GM12801 (cell line): ENCODE measurements around the gene NFE2L1.

ENCODE experiments used
- TF ChIP-seq, protein P1 (sequence below): IDR thresholded peaks from one replicate; pipeline ENCODE4 v1.5.1; 2011; ENCODE audit warnings: control low read depth; ENCODE audit not compliant: insufficient read length; ENCODE audit errors: extremely low read depth

NFE2L1 gene

GRCh38 chr17:48006936-48007709 is 41.0 kb upstream of the NFE2L1 start:
- TF ChIP-seq, protein P1, sequence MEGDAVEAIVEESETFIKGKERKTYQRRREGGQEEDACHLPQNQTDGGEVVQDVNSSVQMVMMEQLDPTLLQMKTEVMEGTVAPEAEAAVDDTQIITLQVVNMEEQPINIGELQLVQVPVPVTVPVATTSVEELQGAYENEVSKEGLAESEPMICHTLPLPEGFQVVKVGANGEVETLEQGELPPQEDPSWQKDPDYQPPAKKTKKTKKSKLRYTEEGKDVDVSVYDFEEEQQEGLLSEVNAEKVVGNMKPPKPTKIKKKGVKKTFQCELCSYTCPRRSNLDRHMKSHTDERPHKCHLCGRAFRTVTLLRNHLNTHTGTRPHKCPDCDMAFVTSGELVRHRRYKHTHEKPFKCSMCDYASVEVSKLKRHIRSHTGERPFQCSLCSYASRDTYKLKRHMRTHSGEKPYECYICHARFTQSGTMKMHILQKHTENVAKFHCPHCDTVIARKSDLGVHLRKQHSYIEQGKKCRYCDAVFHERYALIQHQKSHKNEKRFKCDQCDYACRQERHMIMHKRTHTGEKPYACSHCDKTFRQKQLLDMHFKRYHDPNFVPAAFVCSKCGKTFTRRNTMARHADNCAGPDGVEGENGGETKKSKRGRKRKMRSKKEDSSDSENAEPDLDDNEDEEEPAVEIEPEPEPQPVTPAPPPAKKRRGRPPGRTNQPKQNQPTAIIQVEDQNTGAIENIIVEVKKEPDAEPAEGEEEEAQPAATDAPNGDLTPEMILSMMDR, result no peak

DNA sequence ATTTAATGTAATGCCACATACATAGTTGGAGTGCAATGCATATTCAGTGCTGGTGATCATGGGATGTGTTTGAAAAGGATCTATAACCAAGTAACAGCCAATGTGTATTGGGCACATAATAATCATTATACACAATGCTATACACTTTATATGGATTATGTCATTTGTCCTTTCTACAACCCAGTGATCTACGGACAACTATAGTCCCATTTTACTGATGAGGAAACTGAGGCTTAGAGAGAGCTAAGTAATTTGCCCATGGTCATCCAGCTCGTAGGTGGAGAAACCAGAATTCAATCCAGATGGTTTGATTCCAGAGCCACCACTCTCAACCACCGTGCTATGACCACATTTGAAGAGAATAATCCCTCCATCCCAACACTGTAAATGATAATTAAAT is 38.0 kb upstream of the NFE2L1 start:
- TF ChIP-seq, protein P1, result no peak

DNA sequence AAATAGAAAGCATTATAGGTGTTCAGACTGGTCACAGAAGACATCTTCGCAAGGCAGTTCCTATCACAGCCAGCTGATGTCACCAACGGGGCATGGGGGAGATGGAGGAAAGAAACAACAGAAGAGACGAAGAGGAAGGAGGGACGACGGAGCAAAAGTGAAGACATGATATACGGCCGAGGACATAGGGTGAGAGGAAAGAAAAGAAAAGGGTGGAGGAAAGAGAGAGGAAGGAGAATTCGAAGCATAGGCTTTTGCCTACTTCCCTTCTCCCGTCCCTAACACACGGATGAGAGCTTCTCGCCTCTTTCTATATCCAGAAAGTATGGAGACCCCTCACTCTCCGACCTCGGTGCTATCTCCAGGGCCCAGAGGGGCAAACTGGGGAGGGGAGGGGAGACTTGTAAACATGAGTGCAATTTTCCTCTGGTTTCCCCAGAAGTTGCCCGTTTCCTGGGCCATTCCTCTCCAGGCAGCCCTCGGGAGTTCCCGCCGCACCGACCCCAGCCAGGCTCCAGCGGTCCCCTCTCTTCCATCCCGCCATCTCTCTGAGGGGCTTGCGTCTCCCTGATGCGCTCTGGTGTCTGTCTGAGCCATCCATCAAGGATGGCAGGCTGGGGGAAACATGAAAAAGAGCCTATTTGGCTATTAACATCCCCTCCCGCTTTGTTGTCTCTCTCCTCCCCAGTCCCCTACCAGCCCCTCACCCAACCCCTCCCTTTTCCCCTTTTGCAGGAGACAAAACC is 36.6 kb upstream of the NFE2L1 start:
- TF ChIP-seq, protein P1, result no peak

GRCh38 chr17:48012151-48012520 is 36.0 kb upstream of the NFE2L1 start:
- TF ChIP-seq, protein P1, result no peak

DNA sequence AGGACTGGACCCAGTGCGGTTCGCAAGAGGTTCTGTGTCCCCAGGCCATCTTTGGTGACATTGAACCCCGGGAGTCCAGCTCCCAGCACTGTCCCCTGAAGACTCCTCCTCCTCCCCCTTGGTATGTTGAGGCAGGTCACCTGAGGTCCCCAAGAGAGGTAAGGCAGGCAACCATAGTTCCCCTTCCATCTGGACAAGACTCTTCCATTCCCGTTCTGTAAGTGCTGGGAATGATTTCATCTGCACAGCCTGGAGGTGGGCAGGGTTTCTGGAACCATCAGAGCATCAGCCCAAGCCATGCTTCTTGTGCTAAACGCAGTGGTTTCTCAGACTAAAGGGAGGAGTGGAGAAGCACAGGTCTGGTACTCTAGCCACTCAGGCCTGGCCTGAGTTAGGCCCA is 35.5 kb upstream of the NFE2L1 start:
- TF ChIP-seq, protein P1, result no peak

GRCh38 chr17:48013876-48014594 is 34.1 kb upstream of the NFE2L1 start:
- TF ChIP-seq, protein P1, result no peak

DNA sequence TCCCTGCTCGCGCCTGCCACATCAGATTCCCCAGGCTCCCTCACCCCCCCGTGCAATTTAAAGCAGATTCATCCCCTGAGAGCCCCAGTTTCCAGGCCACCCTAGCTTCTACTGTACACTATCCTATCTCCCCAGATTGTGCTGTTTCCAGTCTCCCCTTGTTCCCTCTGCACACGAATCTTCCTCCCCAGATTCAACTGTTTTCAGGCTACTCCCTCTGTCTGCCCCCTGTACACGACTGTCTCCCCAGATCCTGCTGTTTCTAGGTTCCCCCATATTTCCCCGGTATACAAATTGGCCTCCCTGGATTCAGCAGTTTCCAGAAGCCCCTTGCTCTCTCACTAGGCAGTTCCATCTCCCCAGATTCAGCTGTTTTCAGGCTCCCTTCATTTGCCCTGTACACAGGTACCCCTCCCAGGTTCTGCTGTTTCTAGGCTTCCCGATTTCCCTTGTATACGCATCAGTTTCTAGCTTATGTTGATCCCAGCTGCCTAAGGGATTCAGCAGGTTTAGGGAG is 33.5 kb upstream of the NFE2L1 start:
- TF ChIP-seq, protein P1, result no peak
